ENCODE results near the gene ETS1.

GRCh38 chr11:128490092-128490491 lies 97.3 kb downstream of the ETS1 start:
- TF ChIP-seq CTCF (conservative IDR thresholded peaks at IDR 0.05; ENCODE audit: low read depth, low read length): no peak
- no peak for TF ChIP-seq EZH2 (IDR thresholded peaks at IDR 0.05; ENCODE audit: borderline replicate concordance, low read depth, low read length, poor library complexity, severe bottlenecking)

All from A673 (cell line).